ENCODE data around the gene MYLK4.

GRCh38 chr6:2625581-2625980 is 125.1 kb downstream of the MYLK4 start:
- TF ChIP-seq POLR2AphosphoS5 (IDR thresholded peaks at IDR 0.05; ENCODE audit: low read depth, low read length) (no peak), SIN3A (IDR thresholded peaks at IDR 0.05; ENCODE audit: borderline replicate concordance, insufficient read depth, low read length) (no peak), REST (IDR thresholded peaks at IDR 0.05; ENCODE audit: insufficient read depth in 1 of 2, low read depth in 2 of 2, low read length in 2 of 2) (no peak), TAF1 (IDR thresholded peaks at IDR 0.05; ENCODE audit: borderline replicate concordance, insufficient read depth, low read length) (no peak)

Data from PFSK-1 (cell line).